CD14-positive monocyte (primary cell): ENCODE data around the gene UGT3A1. TPM values are rescaled to one million over a fixed set of nuclear protein-coding genes. Genes with fewer than 3 reads are reported as not detected.

Experiments used
- DNase-seq, 3 donors: peaks; one replicate each; pipeline ENCODE4 v3.0.0-alpha.2; 2011 to 2022
- H2AFZ ChIP-seq: 2 replicates; pipeline ENCODE4 v1.6.0; 2012; ENCODE audit warnings: mild to moderate bottlenecking, low read depth, low read length, inconsistent platforms; ENCODE audit not compliant: insufficient read depth, poor library complexity, severe bottlenecking
- H3K27ac ChIP-seq, 2 donors: 1 replicate in 1 of 2; 2 replicates in 1 of 2; pipeline ENCODE4 v1.5.1; 2012 to 2013; ENCODE audit warnings: low read length in 2 of 2, control low read depth in 1 of 2, inconsistent platforms in 1 of 2, low read depth in 1 of 2, mild to moderate bottlenecking in 1 of 2
- H3K27me3 ChIP-seq, 2 donors: one replicate each; pipeline versions ENCODE4 v1.6.0 to v1.6.1; 2011 to 2013; ENCODE audit warnings: low read length in 2 of 2; ENCODE audit not compliant: control insufficient read depth in 2 of 2, insufficient read depth in 2 of 2
- H3K36me3 ChIP-seq, 2 donors: replicated peaks in 1 of 2; 1 replicate in 1 of 2; 2 replicates in 1 of 2; pipeline versions ENCODE4 v1.5.1 to v1.6.1; 2012 to 2013; ENCODE audit warnings: low read length in 2 of 2, control low read depth in 1 of 2, inconsistent platforms in 1 of 2, mild to moderate bottlenecking in 1 of 2; ENCODE audit not compliant: insufficient read depth in 2 of 2, control insufficient read depth in 1 of 2
- H3K4me1 ChIP-seq, 2 donors: 1 replicate in 1 of 2; 2 replicates in 1 of 2; pipeline versions ENCODE4 v1.5.1 to v1.6.1; 2012 to 2013; ENCODE audit warnings: low read length in 2 of 2, control low read depth in 1 of 2, inconsistent platforms in 1 of 2, mild to moderate bottlenecking in 1 of 2, moderate library complexity in 1 of 2; ENCODE audit not compliant: insufficient read depth in 2 of 2, control insufficient read depth in 1 of 2
- H3K4me2 ChIP-seq: replicated peaks from 2 replicates; pipeline ENCODE3; 2012; ENCODE audit warnings: low read length, moderate library complexity, mild to moderate bottlenecking; ENCODE audit not compliant: poor library complexity, severe bottlenecking; ENCODE audit errors: extremely low read depth
- H3K4me3 ChIP-seq, 3 experiments: fragments of 200-600 bp in 1 of 3; sonication (generic) in 1 of 3; replicated peaks in 1 of 3; 1 replicate in 2 of 3; 2 replicates in 1 of 3; pipeline ENCODE4 v1.5.1; 2011 to 2013; ENCODE audit warnings: low read length in 3 of 3, mild to moderate bottlenecking in 3 of 3, control low read depth in 2 of 3, low read depth in 2 of 3, inconsistent platforms in 1 of 3, moderate library complexity in 1 of 3
- H3K79me2 ChIP-seq: 2 replicates; pipeline ENCODE4 v1.6.0; 2012; ENCODE audit warnings: mild to moderate bottlenecking, control low read depth, inconsistent platforms, low read length, moderate library complexity; ENCODE audit not compliant: insufficient read depth
- H3K9ac ChIP-seq: 2 replicates; pipeline ENCODE4 v1.6.0; 2017; ENCODE audit warnings: low read length, mild to moderate bottlenecking; ENCODE audit not compliant: insufficient read depth, poor library complexity, severe bottlenecking
- H3K9me3 ChIP-seq, 2 donors: replicated peaks in 1 of 2; 1 replicate in 1 of 2; 2 replicates in 1 of 2; pipeline versions ENCODE4 v1.5.1 to v1.6.1; 2012 to 2013; ENCODE audit warnings: low read length in 2 of 2, control low read depth in 1 of 2; ENCODE audit not compliant: control insufficient read depth in 1 of 2, insufficient read depth in 1 of 2
- H4K20me1 ChIP-seq: 2 replicates; pipeline ENCODE4 v1.6.0; 2012; ENCODE audit warnings: mild to moderate bottlenecking, low read length, control low read depth, moderate library complexity; ENCODE audit not compliant: insufficient read depth
- H3K27ac Mint-ChIP-seq, 7 donors: one replicate each; pipeline ENCODE4 v1.8.0; 2020; ENCODE audit warnings: mild to moderate bottlenecking in 7 of 7, mixed read lengths in 7 of 7, moderate library complexity in 6 of 7, inconsistent platforms in 2 of 7
- H3K27me3 Mint-ChIP-seq, 3 donors: one replicate each; pipeline ENCODE4 v1.8.0; 2021 to 2022; ENCODE audit warnings: low read depth in 3 of 3, mild to moderate bottlenecking in 3 of 3, mixed read lengths in 3 of 3, moderate library complexity in 3 of 3, inconsistent platforms in 1 of 3
- H3K36me3 Mint-ChIP-seq, 2 donors: one replicate each; pipeline ENCODE4 v1.8.0; 2020; ENCODE audit warnings: mixed read lengths in 2 of 2, inconsistent platforms in 1 of 2, mild to moderate bottlenecking in 1 of 2
- H3K4me1 Mint-ChIP-seq: one replicate; pipeline ENCODE4 v1.8.0; 2020; ENCODE audit warnings: mild to moderate bottlenecking, mixed read lengths
- H3K4me3 Mint-ChIP-seq, 2 donors: one replicate each; pipeline ENCODE4 v1.8.0; 2020; ENCODE audit warnings: mild to moderate bottlenecking in 2 of 2, mixed read lengths in 2 of 2, moderate library complexity in 1 of 2
- H3K9me3 Mint-ChIP-seq, 7 donors: one replicate each; pipeline ENCODE4 v1.8.0; 2020 to 2022; ENCODE audit warnings: mixed read lengths in 7 of 7, mild to moderate bottlenecking in 6 of 7, moderate library complexity in 6 of 7, inconsistent platforms in 2 of 7
- CTCF ChIP-seq: fragments of 200-600 bp; IDR thresholded peaks from one replicate; pipeline ENCODE4 v1.8.0; 2022; ENCODE audit warnings: antibody characterized with exemption, mild to moderate bottlenecking
- WGBS: methylation state at CpG from one replicate; pipeline ENCODE4 v1.1.5; 2013; ENCODE audit warnings: missing lambda C conversion rate; ENCODE audit not compliant: insufficient coverage; 5-methylcytosine and 5-hydroxymethylcytosine counted together
- intact Hi-C, 2 donors: fragments of 100-400 bp; cut with micrococcal nuclease; formaldehyde crosslinking; loops; one replicate each; pipeline versions ENCODE4 v1.15.0 to v1.15.1; 2023
- polyA plus RNA-seq, 3 donors: library from polyadenylated mRNA; depleted of rRNA in 1 of 3; unstranded in 2 of 3; stranded (reverse) in 1 of 3; fragments of 300-500 nt in 2 of 3; fragments of >200 nt in 1 of 3; fragmentation: Illumina TruSeq in 2 of 3; gene quantifications; 1 replicate in 2 of 3; 2 replicates in 1 of 3; pipeline ENCODE4 v1.2.3, GENCODE V29; 2012 to 2021

Gene UGT3A1
- polyA plus RNA-seq, 3 donors = not detected

DNA sequence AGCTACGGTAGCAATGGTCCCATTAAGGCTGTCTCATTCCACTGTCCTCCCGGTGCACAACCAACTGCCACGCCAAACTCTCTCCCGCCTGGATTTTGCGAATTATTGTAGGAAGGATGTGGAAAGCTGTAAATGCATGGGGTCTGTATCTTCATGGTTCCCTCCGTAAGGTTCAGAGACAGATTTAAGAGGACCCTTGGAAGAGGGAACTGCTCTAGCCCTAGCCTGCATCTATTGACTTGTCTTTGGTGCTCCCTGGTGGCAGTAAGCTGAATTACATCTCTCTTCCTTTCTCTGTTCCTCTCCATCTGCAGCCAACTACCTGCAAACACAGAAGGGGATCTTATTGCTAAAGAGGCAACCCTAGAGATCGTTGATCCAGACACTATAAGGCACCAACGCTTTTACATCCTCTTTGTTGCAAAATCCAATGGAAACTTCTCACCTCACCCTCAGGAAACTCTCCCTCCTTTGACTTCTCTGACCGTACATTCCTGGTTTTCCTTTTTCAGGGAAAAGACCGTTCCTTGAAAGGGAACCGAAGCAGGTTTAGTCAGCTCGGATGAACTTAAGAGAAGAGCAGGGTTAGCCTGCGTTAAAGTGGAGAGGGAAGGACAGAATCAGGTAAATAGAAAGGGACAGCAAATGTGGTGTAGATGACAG lies 64.7 kb downstream of the UGT3A1 start:
- H3K4me1 ChIP-seq = peaks cover 12 to 17% of the 10 kb centered on the region in 2 donors
- H3K4me3 ChIP-seq = no peak overlapping the region
- H2AFZ ChIP-seq = peak overlapping the region; percentile 31
- no peak overlapping the region for H3K9ac ChIP-seq
- no peaks in the 10 kb centered on the region for H3K79me2 ChIP-seq
- H3K27ac ChIP-seq = no peak overlapping the region
- H4K20me1 ChIP-seq = no peaks in the 10 kb centered on the region
- H3K9me3 ChIP-seq = no peaks in the 10 kb centered on the region
- H3K27me3 Mint-ChIP-seq = peaks cover 6 to 8% (median 7%) of the 10 kb centered on the region in 3 donors
- no peaks in the 10 kb centered on the region for H3K36me3 ChIP-seq
- WGBS = 47% methylated on average over 8 of the region's 13 CpGs
- H3K27me3 ChIP-seq = no peaks in the 10 kb centered on the region
- H3K27ac Mint-ChIP-seq = no peak overlapping the region
- H3K4me3 Mint-ChIP-seq = peak overlapping the region in 1 of 2 donors; percentile 88
- peaks cover 0 to 2% (median 0%) of the 10 kb centered on the region in 7 donors for H3K9me3 Mint-ChIP-seq
- TF ChIP-seq CTCF = peak; percentile 92
- H3K36me3 Mint-ChIP-seq = no peaks in the 10 kb centered on the region
- H3K4me1 Mint-ChIP-seq = peaks cover 22% of the 10 kb centered on the region
- peak overlapping the region; percentile 19 for H3K4me2 ChIP-seq
- intact Hi-C loops = loop anchor here (1.0 to 5.0 kb wide), 3 partner anchors 144 to 834 kb away; no protein-coding TSS in a partner anchor
- DNase-seq = peak; percentile 34 to 59 (median 51)

DNA sequence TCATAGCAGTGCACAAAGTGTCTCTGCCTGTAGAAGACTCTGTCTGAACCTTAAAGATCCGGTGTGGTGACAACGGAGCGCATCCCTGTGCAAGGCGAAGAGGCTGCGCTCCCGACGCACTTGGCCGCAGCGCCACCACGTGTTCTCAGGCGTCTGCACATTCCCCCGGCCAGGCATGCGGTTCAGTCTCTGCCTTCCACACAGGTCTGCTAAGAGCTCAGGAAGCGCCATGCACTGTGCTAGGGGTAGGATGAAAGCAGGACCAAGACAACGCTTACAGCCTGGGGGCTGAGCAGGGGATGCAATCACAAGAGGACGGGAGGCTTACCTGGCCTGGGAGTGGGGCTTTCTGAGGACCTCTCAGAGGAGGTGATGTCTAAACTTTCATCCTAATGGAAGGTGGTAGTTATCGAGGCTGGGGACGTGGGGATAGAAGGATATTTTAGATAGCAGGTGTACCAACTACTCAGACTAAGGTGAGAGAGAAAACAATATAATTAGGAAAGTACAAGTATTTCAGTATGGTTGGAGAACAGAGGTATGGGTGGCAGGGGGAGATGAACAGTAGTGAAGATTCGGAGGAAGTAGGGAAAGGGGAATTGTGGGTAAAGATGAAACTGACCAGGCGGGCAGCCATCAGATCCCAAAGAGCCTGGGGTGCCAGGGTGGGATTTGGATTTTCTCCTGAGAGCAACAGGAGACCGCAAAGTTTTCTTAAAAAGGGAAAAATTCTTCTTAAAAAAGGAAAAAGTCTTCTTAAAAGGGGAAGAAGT lies 66.1 kb downstream of the UGT3A1 start:
- Histone ChIP-seq H3K9ac (peak overlapping the region; percentile 30), H3K4me2 (peak overlapping the region; percentile 78), H3K27me3 (no peaks in the 10 kb centered on the region), H2AFZ (peak overlapping the region; percentile 86), H3K4me3 (peak overlapping the region in 2 of 3 experiments; percentile 15 to 72), H3K36me3 (no peaks in the 10 kb centered on the region), H4K20me1 (no peaks in the 10 kb centered on the region), H3K27ac (no peak overlapping the region), H3K4me1 (peaks cover 12 to 17% of the 10 kb centered on the region in 2 donors), H3K79me2 (no peaks in the 10 kb centered on the region), H3K9me3 (no peaks in the 10 kb centered on the region)
- WGBS = 2% methylated on average over 19 of the region's 21 CpGs
- H3K27me3 Mint-ChIP-seq = peaks cover 5 to 8% (median 6%) of the 10 kb centered on the region in 3 donors
- DNase-seq = peak; percentile 15 to 39 (median 22)
- peak overlapping the region in 2 of 7 donors; percentile 56 to 81 for H3K27ac Mint-ChIP-seq
- peaks cover 22% of the 10 kb centered on the region for H3K4me1 Mint-ChIP-seq
- TF ChIP-seq CTCF = peak; percentile 65
- intact Hi-C loops = loop anchor here (5.0 kb wide), 2 partner anchors 143 to 833 kb away; no protein-coding TSS in a partner anchor
- H3K36me3 Mint-ChIP-seq = no peaks in the 10 kb centered on the region
- H3K4me3 Mint-ChIP-seq = peak overlapping the region; percentile 77 to 88
- peaks cover 0 to 2% (median 0%) of the 10 kb centered on the region in 7 donors for H3K9me3 Mint-ChIP-seq
